Uterus (tissue), 4 donors: ENCODE results near the gene PRELP. TPM values are rescaled to one million over a fixed set of nuclear protein-coding genes. Genes with fewer than 3 reads are reported as not detected.

ENCODE experiments used
- DNase-seq, 2 donors: peaks; one replicate each; pipeline ENCODE4 v3.0.0-alpha.2; 2019 to 2020
- H3K27ac ChIP-seq, 2 donors: fragments of 200-600 bp; sonication (generic); 1 replicate in 1 of 2; 2 replicates in 1 of 2; pipeline ENCODE4 v1.5.1; 2016 to 2018
- H3K27me3 ChIP-seq, 2 donors: fragments of 200-600 bp; sonication (generic); one replicate each; pipeline ENCODE4 v1.5.1; 2018 to 2019; ENCODE audit warnings: control low read depth in 1 of 2
- H3K36me3 ChIP-seq, 2 donors: fragments of 200-600 bp; sonication (generic); one replicate each; pipeline ENCODE4 v1.5.1; 2019; ENCODE audit warnings: control low read depth in 1 of 2
- H3K4me1 ChIP-seq, 2 donors: fragments of 200-600 bp; sonication (generic); one replicate each; pipeline ENCODE4 v1.5.1; 2018 to 2019; ENCODE audit warnings: control low read depth in 1 of 2
- H3K4me3 ChIP-seq, 2 donors: fragments of 200-600 bp; sonication (generic); 1 replicate in 1 of 2; 2 replicates in 1 of 2; pipeline ENCODE4 v1.5.1; 2018 to 2019; ENCODE audit warnings: mild to moderate bottlenecking in 1 of 2
- H3K9me3 ChIP-seq, 2 donors: fragments of 200-600 bp; sonication (generic); one replicate each; pipeline ENCODE4 v1.5.1; 2019; ENCODE audit warnings: control low read depth in 1 of 2
- POLR2A ChIP-seq, 2 donors: fragments of 450-650 bp; IDR thresholded peaks; one replicate each; pipeline ENCODE4 v1.6.1; 2016; ENCODE audit warnings: antibody characterized with exemption in 2 of 2, mild to moderate bottlenecking in 1 of 2, moderate library complexity in 1 of 2
- intact Hi-C: fragments of 100-400 bp; cut with DNase I; formaldehyde crosslinking; loops from one replicate; pipeline ENCODE4 v1.15.1; 2023; ENCODE audit warnings: low total_unique reads
- total RNA-seq, 4 donors: library from RNA; depleted of rRNA in 3 of 4; stranded (reverse); fragments of >200 nt in 3 of 4; gene quantifications; one replicate each; pipeline versions ENCODE4 v1.1.0 to v1.2.4, GENCODE V29; 2014 to 2023
- TF ChIP-seq, protein P1 (sequence below), 4 experiments: fragments of 200-600 bp in 2 of 4; fragments of 450-650 bp in 2 of 4; sonication (generic) in 2 of 4; IDR thresholded peaks; one replicate each; pipeline ENCODE4 v1.5.1; 2016 to 2019; ENCODE audit warnings: antibody characterized with exemption in 4 of 4, mild to moderate bottlenecking in 2 of 4, moderate library complexity in 1 of 4
- donor health status: DM: yes; HTN: yes; CAD: no.

PRELP gene
- total RNA-seq, 4 donors from 2014 or later = 6.2 to 117 (median 56.6) TPM

DNA sequence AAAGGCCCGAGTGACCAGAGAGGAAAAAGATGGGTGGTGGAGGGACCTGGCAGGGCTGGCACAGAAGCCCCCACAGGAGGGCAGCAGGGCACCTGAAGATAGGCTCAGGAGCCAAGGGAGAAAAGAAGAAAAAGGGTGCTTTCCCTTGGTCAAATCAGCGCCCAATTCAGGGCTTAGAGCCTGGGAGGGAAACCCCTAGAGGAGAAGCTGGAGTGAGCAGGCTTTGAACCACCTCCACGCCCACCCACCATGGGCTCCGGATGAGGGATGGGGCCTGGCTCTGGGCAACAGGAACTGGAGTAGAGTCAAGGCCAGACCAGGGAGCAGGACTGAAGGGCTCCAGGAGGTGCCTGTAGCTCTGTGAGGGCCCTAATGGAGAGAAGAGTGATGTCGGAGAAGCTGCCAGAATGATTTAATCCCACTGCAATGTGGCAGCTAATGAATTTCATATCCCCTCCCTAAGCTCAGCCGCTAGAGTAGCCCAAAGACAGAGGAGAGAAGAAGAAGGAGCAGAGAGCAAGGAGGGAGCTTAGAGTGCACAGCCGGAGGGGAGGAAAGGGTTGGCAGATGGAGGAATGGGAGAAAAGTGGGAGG lies 12.0 kb upstream of the PRELP start:
- no peaks in the 10 kb centered on the region for H3K36me3 ChIP-seq
- H3K4me3 ChIP-seq = no peak overlapping the region
- DNase-seq = peak in 1 of 2 donors; percentile 75
- peak; percentile 26 to 28 for TF ChIP-seq POLR2A (IDR thresholded peaks at IDR 0.05)
- TF ChIP-seq, protein P1, sequence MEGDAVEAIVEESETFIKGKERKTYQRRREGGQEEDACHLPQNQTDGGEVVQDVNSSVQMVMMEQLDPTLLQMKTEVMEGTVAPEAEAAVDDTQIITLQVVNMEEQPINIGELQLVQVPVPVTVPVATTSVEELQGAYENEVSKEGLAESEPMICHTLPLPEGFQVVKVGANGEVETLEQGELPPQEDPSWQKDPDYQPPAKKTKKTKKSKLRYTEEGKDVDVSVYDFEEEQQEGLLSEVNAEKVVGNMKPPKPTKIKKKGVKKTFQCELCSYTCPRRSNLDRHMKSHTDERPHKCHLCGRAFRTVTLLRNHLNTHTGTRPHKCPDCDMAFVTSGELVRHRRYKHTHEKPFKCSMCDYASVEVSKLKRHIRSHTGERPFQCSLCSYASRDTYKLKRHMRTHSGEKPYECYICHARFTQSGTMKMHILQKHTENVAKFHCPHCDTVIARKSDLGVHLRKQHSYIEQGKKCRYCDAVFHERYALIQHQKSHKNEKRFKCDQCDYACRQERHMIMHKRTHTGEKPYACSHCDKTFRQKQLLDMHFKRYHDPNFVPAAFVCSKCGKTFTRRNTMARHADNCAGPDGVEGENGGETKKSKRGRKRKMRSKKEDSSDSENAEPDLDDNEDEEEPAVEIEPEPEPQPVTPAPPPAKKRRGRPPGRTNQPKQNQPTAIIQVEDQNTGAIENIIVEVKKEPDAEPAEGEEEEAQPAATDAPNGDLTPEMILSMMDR (IDR thresholded peaks at IDR 0.05) = peak in 1 of 4 experiments; percentile 26
- peak overlapping the region; percentile 91 to 95 for H3K27ac ChIP-seq
- intact Hi-C loops = no loop called here
- H3K9me3 ChIP-seq = no peaks in the 10 kb centered on the region
- peaks cover 20 to 29% of the 10 kb centered on the region in 2 donors for H3K4me1 ChIP-seq
- no peaks in the 10 kb centered on the region for H3K27me3 ChIP-seq

DNA sequence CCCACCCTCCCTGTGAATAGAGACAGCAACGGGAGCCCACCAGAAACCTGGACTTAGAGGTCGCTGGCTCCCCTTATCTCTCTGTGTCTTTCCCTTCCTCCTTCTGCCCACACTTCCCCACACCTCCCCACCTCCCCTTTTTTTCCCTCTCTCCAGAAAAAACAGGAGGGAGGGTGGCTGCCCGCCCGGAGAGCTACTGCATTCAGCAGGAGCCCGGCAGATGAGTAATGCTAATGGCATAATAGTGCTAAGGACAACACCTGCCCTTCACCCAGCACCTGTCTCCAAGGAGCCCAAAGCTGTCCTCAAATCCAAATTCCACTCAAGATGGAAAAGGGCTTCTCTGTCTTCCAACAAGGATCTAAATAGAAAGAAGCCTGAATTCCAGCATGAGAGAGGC lies 11.4 kb upstream of the PRELP start:
- peaks cover 20 to 29% of the 10 kb centered on the region in 2 donors for H3K4me1 ChIP-seq
- H3K27me3 ChIP-seq = no peaks in the 10 kb centered on the region
- intact Hi-C loops = no loop called here
- no peak overlapping the region for H3K4me3 ChIP-seq
- H3K27ac ChIP-seq = peak overlapping the region; percentile 91 to 95
- H3K36me3 ChIP-seq = no peaks in the 10 kb centered on the region
- TF ChIP-seq, protein P1 (IDR thresholded peaks at IDR 0.05) = no peak
- no peak for TF ChIP-seq POLR2A (IDR thresholded peaks at IDR 0.05)
- peak; percentile 72 to 85 for DNase-seq
- H3K9me3 ChIP-seq = no peaks in the 10 kb centered on the region

DNA sequence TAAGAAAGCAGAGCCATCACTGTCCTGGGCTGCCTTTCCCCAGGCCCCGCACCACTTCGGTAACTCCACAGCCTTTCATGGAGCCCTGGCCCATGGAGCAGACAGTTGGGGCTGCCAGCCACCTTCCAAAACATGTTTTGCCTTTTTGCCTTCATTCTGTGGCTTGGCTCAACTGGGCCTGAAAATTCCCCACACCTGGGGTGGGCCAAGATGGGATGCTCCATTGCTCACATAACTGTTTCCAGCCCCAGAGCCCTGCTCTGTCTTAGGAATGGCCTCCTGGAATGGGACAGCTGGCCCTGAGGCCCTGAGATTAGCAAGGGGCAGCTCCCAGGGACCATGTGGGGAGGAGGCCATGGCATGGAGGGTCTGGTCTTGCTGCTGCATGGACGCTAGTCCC lies 10.9 kb upstream of the PRELP start:
- no peak for TF ChIP-seq POLR2A (IDR thresholded peaks at IDR 0.05)
- TF ChIP-seq, protein P1 (IDR thresholded peaks at IDR 0.05) = no peak
- H3K36me3 ChIP-seq = no peaks in the 10 kb centered on the region
- no peak for DNase-seq
- H3K4me3 ChIP-seq = no peak overlapping the region
- H3K9me3 ChIP-seq = no peaks in the 10 kb centered on the region
- no peaks in the 10 kb centered on the region for H3K27me3 ChIP-seq
- peak overlapping the region; percentile 91 to 95 for H3K27ac ChIP-seq
- peaks cover 20 to 29% of the 10 kb centered on the region in 2 donors for H3K4me1 ChIP-seq
- intact Hi-C loops = no loop called here

DNA sequence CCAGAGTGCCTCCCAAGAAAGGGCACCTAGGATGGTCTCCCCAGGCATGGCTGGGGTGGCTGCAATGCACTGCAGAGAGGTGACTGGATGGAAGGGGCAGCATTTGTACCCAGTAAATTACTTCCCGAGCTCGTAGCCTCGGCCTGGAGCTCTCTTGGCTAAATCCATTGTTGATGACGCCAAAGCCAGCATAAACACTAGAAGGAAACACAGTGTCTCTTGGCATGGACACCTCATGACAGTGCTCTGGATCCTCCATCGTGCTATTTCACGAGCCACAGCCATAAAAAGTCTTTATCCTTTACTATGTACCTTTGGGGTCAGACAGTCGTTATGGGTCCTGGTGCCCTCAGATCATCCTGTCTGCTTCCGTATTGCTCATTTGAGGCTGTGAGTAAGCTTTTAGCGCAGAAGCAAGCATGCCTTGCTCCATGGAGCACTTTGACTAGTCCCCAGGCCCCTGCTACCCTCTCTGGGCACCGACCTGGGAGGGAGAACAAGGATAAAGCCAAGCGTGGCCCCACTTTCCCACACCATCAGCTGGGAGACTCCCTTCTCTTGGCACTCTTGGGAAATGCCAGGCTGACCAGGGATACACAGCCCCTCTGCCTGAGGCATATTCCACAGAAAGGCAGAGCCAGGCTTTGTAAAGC lies 10.3 kb upstream of the PRELP start:
- peak overlapping the region; percentile 91 to 95 for H3K27ac ChIP-seq
- H3K4me1 ChIP-seq = peaks cover 20 to 29% of the 10 kb centered on the region in 2 donors
- intact Hi-C loops = no loop called here
- H3K4me3 ChIP-seq = no peak overlapping the region
- no peaks in the 10 kb centered on the region for H3K9me3 ChIP-seq
- no peaks in the 10 kb centered on the region for H3K27me3 ChIP-seq
- TF ChIP-seq, protein P1 (IDR thresholded peaks at IDR 0.05) = no peak
- TF ChIP-seq POLR2A (IDR thresholded peaks at IDR 0.05) = no peak
- no peaks in the 10 kb centered on the region for H3K36me3 ChIP-seq
- peak in 1 of 2 donors; percentile 78 for DNase-seq

DNA sequence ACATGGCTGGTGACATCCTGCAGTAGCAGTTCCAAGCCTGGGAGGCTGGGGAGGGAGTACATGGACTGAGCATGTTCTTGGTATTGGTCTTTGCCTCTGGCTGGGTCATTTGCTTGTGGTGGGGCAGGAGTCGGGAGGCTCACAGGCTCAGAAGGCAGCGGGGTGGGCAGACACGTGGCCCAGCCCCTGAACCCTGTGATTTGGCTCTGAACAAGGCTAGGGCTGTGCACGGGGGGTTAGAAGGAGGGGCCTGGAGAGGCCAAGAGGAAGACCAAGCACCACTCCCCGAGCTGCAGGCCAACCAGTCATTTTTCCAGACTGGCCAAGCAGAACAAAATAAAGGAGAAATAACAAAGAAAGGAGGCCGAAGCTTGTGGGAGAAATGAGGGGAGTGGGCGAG lies 9.7 kb upstream of the PRELP start:
- Histone ChIP-seq H3K36me3 (no peaks in the 10 kb centered on the region), H3K4me3 (no peak overlapping the region), H3K4me1 (peaks cover 20 to 29% of the 10 kb centered on the region in 2 donors), H3K27ac (peak overlapping the region; percentile 91 to 95), H3K9me3 (no peaks in the 10 kb centered on the region), H3K27me3 (no peaks in the 10 kb centered on the region)
- peak; percentile 68 to 72 for DNase-seq
- TF ChIP-seq POLR2A (IDR thresholded peaks at IDR 0.05) = no peak
- TF ChIP-seq, protein P1 (IDR thresholded peaks at IDR 0.05) = no peak
- intact Hi-C loops = no loop called here
